Prostate gland (tissue), 2 donors: Measurements from ENCODE around the gene MPP4.

ENCODE experiments used
- POLR2A ChIP-seq: fragments of 450-650 bp; IDR thresholded peaks from one replicate; pipeline ENCODE4 v1.6.1; 2016; ENCODE audit warnings: antibody characterized with exemption, mild to moderate bottlenecking
- POLR2AphosphoS5 ChIP-seq: sonication (generic); formaldehyde crosslinking; IDR thresholded peaks from one replicate; pipeline ENCODE4 v1.6.1; 2017; ENCODE audit warnings: antibody characterized with exemption
- TF ChIP-seq, protein P1 (sequence below), 4 experiments: fragments of 200-600 bp in 2 of 4; fragments of 450-650 bp in 2 of 4; sonication (generic) in 2 of 4; IDR thresholded peaks; 1 replicate in 3 of 4; 2 replicates in 1 of 4; pipeline ENCODE4 v1.5.1; 2016 to 2019; ENCODE audit warnings: antibody characterized with exemption in 4 of 4, mild to moderate bottlenecking in 2 of 4, moderate library complexity in 2 of 4

DNA sequence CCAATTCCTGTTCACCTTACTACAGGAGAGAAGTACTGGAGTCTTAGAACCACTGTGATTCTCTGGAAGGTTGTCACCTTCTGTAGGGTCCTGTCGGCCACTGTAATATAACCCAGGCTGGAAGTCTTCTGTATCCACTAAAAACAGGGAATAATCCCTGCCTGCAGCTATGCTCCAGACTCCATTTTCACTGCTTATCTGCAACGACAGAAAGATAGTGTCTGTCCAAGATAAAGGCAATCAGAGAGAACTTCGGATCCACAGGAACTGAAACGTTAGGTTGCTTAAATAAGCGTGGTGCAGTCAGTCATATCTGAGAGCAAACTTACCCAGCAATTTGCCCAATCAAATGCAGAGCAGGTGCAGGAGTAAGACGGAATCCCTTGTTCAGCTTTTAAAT lies 48.1 kb upstream of the MPP4 start:
- TF ChIP-seq, protein P1, sequence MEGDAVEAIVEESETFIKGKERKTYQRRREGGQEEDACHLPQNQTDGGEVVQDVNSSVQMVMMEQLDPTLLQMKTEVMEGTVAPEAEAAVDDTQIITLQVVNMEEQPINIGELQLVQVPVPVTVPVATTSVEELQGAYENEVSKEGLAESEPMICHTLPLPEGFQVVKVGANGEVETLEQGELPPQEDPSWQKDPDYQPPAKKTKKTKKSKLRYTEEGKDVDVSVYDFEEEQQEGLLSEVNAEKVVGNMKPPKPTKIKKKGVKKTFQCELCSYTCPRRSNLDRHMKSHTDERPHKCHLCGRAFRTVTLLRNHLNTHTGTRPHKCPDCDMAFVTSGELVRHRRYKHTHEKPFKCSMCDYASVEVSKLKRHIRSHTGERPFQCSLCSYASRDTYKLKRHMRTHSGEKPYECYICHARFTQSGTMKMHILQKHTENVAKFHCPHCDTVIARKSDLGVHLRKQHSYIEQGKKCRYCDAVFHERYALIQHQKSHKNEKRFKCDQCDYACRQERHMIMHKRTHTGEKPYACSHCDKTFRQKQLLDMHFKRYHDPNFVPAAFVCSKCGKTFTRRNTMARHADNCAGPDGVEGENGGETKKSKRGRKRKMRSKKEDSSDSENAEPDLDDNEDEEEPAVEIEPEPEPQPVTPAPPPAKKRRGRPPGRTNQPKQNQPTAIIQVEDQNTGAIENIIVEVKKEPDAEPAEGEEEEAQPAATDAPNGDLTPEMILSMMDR (IDR thresholded peaks at IDR 0.05): no peak
- no peak for TF ChIP-seq POLR2A
- no peak for TF ChIP-seq POLR2AphosphoS5
